NCI-H82 treated with DMSO at 0.1 percent for 48 hours (cell line): ENCODE data around the gene KLHDC8A.
"Not testable (repeated sequence)": the region's sequence is repeated elsewhere in the genome, so short reads cannot be mapped to it uniquely, and the experiment has no call there.

Experiments
- DNase-seq: peaks from one replicate; lab custom pipeline; 2025; ENCODE audit not compliant: unreplicated experiment; lab: John Stamatoyannopoulos, UW

Gene KLHDC8A

GRCh38 chr1:205298191-205298994 lies 58.3 kb downstream of the KLHDC8A start:
- no peak for DNase-seq

GRCh38 chr1:205297546-205298177 lies 59.1 kb downstream of the KLHDC8A start:
- DNase-seq = not testable (repeated sequence)

- no peak for DNase-seq
These were observed 60.6 kb downstream of the KLHDC8A start for GRCh38 chr1:205296154-205296553.

DNA sequence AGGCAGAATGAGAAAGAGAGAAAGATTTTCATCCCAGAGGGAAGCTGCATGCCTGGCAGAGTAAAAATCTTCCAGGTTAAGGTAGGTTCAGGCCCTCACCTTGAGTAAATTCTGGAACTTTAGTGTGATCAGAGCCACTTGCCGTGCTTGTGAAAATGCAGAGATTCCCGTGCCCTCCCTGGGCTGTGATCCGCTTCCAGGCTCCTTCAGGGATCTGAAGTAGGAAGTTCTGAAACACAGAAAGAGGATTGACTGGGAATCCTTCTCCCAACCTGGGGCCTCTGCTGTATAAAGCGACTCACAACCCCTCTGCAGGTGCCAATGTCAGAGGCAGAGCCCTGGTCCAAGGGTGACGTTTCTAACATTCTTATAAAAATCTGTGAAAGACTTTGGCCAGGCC lies 61.8 kb downstream of the KLHDC8A start:
- DNase-seq = no peak

GRCh38 chr1:205294175-205294917 lies 62.4 kb downstream of the KLHDC8A start:
- DNase-seq = no peak

GRCh38 chr1:205293350-205294074 lies 63.2 kb downstream of the KLHDC8A start:
- no peak for DNase-seq

DNA sequence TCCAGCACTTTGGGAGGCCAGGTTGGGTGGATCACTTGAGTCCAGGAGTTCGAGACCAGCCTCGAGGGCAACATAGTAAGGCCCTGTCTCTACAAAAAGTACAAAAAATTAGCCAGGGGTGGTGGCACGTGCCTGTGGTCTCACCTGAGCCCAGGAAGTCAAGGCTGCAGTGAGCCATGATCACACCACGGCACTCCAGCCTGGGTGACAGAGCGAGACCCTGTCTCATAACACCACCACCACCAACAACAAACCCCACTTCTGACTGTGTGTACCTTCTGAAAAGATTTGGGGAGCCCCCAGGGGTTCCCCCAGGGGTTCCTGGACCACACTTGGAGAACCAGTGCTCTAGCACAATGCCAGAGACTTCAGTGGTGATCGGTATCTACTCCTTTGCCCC lies 65.1 kb downstream of the KLHDC8A start:
- DNase-seq = no peak

DNA sequence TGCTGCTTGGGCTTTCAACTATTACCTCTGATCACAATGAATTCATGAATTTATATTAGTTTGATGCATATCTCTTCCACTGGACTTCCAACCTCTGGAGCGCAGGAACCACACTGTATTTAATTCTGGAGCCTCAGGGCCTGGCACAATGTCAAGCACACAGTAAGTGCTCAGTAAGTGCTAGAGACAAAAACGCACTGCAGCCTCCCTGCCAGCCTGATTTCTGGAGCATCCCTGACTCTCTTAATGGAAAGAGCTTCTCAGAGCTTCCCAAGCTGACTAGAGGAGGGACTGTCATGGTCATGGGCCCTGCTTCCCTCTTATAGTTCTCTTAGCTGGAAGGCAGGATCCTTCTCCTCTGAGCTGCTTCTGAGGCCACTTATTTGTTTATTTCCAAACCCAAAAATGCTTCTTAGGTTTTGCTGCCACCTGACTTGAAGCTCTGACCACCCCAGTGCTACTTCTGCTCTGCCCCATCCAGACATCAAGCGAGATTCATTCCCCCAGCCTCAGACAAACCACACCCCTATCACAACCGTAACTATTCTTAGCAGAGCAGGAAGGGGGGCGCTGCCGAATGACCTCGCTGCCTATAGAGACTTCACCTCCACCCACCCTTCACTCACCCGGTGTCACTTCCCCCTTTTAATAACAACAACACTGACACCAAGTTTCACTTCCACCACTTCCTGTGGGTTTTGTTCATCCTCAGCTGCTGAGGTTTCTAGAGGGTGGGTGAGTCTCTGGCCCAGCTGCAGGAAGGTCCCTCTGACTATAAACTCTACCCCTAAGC lies 68.8 kb downstream of the KLHDC8A start:
- DNase-seq = no peak

- no peak for DNase-seq
These were observed 69.6 kb downstream of the KLHDC8A start for GRCh38 chr1:205287076-205287475.

GRCh38 chr1:205286335-205286950 lies 70.3 kb downstream of the KLHDC8A start:
- no peak for DNase-seq
